Measurements from ENCODE around the gene ELK4. TPM values are rescaled to one million over a fixed set of nuclear protein-coding genes. Genes with fewer than 3 reads are reported as not detected.
A peak's percentile ranks its signal among the peaks of the same experiment; 100 is the strongest.

ELK4 gene
- total RNA-seq, 1 experiment from 2014 or later, result 16.1 TPM

GRCh38 chr1:205581321-205581980, 50.4 kb downstream of the ELK4 start:
- DNase-seq (ENCODE audit: low read depth), result no peak

DNA sequence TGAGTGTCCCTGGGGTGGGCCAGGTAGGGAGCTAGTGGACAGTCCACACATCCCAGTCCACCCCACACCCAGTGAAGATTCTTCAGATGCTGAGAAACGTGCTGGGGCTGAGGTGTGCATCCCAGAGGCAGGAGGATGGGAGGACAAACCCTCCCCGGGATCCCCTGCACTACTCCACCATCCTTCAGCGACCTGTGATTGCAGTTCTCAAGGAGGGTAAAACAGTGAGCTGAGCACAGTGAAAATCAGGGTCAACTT, 51.0 kb downstream of the ELK4 start:
- no peak for DNase-seq (ENCODE audit: low read depth)

GRCh38 chr1:205580140-205580922, 51.5 kb downstream of the ELK4 start:
- DNase-seq (ENCODE audit: low read depth), result no peak

- DNase-seq (ENCODE audit: low read depth), result no peak
These were observed 52.1 kb downstream of the ELK4 start for GRCh38 chr1:205579711-205580110.

- no peak for DNase-seq (ENCODE audit: low read depth)
These were observed 52.8 kb downstream of the ELK4 start for GRCh38 chr1:205578780-205579571.

DNA sequence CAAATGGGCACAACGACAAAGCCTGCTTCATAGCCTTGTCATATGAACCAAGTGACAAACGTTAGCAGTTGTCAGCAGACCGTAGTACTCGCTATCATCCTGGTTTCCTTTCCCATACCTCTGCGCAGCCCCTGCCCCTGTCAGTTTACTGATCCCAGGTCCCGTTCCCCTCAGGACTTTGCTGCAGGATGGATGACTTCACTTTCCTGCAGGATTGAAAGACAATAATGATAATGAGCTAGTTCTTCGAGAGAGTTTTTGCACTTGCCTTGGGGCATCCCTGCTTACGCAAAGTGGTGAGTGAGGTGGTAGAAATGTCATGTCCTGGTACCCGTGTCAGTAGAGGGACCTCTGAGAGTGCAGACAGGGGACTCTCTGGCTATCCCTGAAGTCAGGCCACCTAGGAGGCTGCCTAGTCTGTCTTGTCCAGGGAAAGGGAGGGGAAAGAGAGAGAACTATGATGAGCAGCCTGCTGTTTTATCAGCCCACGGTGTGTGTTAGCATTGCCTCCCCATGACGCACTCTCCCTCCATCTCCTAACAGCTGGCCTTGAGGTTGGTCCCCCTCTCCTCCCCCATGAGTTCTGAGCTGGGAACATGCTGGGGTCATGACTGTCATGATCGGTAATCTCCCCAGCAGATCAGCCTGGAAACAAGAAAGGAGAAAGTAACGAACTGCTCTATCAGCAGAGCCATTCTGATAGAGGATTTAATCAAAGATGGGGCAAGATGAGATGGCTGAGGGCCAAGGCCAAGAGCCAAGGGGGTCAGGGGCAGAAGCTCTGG, 53.7 kb downstream of the ELK4 start:
- DNase-seq (ENCODE audit: low read depth), result peak; percentile 8

- DNase-seq (ENCODE audit: low read depth), result no peak
These were observed 54.7 kb downstream of the ELK4 start for GRCh38 chr1:205576805-205577761.

DNA sequence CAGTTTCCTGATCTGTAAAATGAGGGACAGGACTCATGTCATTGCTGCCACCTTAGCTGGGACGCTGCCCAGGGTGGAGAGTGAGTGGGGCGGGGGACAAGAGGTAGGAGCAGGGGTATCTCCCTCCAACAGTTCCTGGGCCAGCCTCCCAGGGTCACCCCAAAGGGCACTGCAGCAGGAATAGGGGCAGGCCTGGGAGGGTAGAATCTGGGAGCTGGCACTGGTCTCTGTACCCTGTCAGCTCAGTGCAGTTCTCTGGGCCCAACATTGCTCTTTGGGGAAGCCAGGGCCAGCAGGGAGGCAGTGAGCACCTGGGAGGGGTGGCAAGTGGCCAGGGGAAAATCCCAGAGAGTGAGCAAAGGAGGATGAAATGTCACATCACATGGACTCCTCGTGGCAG, 55.8 kb downstream of the ELK4 start:
- no peak for DNase-seq (ENCODE audit: low read depth)

- no peak for DNase-seq (ENCODE audit: low read depth)
These were observed 56.4 kb downstream of the ELK4 start for GRCh38 chr1:205575294-205575885.

DNA sequence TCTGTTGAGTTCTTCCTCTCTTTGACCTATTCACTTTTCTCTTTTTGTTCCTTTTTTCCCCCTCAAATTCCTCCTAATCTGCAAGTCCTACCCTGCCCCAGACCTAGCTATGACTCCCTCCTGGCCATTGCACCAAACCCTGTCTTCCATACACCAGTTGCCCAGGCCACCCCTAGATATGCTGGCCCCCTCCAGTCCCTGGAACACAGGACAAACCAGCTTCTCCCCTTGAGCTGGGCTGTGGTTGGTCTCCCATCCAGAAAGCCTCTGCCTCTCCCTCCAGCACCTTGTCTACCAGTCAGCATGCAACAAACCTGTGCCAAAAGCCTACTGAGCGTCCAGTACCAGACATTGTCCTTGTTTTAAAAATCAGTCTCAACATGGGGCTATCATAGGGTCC, 59.4 kb downstream of the ELK4 start:
- no peak for DNase-seq (ENCODE audit: low read depth)

GRCh38 chr1:205571747-205572146, 60.1 kb downstream of the ELK4 start:
- no peak for DNase-seq (ENCODE audit: low read depth)

GRCh38 chr1:205570796-205571537, 60.8 kb downstream of the ELK4 start:
- no peak for DNase-seq (ENCODE audit: low read depth)

DNA sequence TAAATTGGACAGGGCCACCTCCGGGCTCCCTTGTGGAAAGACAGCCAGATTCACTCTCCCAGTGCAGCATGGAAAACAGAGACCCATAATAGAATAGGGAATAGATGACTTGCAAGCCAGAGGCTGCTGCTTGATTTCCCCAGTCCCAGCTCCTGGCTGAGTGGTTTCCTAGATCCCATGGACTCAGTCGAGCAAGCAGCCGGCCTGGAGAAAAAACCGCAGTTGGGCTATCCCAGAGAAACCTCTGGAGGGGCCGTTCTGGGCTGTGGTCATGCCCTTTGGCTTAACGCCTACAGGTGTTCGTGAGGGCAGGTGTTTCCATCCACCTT, 61.7 kb downstream of the ELK4 start:
- no peak for DNase-seq (ENCODE audit: low read depth)

DNA sequence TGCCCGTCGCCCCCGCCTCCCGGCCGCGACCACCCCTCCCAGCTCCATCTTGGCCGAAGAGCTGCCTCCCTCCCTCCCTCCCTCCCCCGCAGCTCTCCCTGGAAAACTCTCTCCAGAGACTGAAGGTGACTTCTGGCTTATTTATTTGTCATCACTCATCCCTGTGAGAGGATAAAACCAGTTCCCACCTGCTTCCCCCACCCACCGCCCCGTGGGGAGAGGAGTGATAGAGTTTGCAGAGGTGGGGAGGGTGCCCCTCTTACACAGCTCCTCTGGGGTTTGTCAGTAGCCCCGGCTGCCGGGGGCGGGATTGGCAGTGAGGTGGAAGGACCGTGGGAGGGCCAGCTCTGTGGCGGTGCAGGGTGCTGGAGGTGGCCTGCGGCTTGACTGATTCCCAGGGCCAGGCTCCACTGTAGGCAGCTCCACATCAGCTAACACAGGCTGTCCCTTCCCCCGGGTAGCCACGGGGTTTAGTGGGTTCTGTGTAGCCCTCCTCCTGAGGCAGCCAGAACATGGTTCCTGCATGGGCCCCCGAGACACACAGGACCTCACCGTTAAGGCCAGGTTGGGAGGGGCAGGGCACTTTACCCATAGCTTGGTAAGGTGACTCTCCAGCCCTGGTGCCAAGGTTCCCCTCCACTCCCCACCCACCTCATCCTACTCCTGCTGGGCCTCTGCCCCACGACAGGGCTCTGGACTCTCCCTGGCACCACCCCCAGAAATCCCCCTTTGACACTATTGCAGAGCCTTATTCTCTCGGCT, 62.2 kb downstream of the ELK4 start:
- DNase-seq (ENCODE audit: low read depth), result no peak

DNA sequence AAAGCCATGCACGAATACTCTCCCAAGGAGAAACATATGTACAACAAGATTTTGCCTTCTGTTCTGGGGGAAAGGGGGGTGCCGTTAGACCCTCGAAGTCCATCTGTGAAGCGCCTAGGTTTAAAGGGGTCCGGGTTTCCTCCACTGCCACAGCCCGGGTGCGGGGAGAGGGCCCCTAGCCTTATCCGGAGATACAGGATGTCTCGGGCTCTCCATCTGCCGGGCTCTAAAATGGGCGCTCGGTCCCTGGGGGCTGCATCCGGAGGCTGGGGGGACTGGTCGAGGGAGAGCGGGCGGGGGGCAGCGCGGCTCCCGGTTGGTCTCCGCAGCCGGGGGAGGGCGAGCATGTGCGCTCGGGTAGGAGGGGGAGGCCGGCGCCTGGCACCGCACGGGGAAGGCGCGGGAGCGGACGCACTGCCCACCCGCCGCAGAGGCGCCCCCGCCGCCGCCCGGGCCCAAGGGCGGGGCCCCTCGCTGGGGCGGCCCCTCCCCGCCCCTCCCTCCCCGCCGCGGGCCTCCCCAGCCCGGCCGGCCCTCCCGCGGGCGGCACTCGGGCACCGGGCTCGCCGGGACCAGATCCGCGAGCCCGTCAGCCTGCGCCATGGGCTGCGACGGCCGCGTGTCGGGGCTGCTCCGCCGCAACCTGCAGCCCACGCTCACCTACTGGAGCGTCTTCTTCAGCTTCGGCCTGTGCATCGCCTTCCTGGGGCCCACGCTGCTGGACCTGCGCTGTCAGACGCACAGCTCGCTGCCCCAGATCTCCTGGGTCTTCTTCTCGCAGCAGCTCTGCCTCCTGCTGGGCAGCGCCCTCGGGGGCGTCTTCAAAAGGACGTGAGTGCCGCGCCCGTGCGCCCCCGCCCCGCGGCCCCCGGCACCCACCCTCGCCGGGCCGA, 63.1 kb downstream of the ELK4 start:
- DNase-seq (ENCODE audit: low read depth), result no peak

DNA sequence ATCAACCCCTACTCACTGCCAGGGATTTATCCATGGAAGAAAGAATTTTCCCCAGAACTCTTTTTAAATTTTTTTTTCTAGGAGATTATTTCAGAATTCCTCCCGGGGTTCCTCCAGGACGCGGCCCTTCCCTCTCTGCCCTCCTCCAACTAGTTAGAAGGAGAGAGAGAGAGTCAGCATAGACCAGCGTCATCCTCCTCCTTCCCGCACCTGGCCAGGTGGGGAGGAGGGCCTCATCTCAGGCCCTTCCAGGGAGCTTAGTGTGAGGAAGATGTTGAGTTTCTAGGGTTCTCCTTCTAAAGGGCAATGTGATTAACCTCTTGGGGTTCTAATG, 63.7 kb downstream of the ELK4 start:
- DNase-seq (ENCODE audit: low read depth), result no peak

DNA sequence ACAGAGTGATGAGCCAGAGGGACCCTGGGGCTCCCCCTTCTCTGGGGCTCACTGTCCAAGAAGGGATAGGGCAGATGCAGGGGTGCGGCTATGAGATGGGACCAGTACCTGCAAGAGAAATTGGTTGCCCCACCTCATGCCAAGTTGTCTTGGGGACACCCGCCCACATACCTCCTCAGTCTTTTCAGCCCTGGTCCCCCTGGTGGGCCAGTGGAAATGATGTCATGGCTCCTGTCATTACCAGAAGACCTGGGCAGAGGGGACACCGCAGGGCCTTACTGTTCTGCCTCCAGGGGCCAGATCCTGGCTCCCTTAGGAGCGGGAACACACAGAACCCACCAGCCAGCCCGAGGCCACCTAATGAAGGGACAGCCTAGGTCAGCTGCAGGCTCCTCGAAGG, 64.1 kb downstream of the ELK4 start:
- DNase-seq (ENCODE audit: low read depth), result no peak

DNA sequence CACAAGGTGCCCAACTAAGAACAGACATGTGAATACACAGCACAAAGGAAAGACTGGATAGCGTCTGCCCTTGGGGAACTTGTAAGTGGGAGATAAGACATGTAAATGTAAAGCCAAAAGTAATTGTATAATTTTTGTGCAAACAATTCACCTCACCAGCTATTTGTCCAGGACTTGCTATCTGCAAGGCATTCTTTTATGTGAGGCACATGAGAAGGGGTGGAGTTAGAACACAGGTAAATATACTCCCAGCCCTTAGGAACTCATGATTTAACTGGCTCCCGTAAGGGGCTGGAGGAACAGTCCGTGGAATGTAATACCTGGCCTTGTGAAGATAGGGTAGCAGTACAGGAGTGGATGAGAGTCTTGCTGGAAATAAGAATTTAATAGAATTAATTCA, 66.0 kb downstream of the ELK4 start:
- no peak for DNase-seq (ENCODE audit: low read depth)
